Epithelial cell of proximal tubule (primary cell): ENCODE data around the gene PTPN9. TPM values are rescaled to one million over a fixed set of nuclear protein-coding genes. Genes with fewer than 3 reads are reported as not detected.

Experiments used
- DNase-seq: peaks from one replicate; pipeline ENCODE4 v3.0.0-alpha.2; 2011; ENCODE audit warnings: low read depth
- H3K4me3 ChIP-seq: 2 replicates; pipeline ENCODE4 v1.5.1; 2011; ENCODE audit warnings: low read depth, mild to moderate bottlenecking, low read length
- CTCF ChIP-seq: conservative IDR thresholded peaks from 2 replicates; pipeline ENCODE4 v1.5.1; 2012; ENCODE audit warnings: low read depth, mild to moderate bottlenecking, low read length
- total RNA-seq: library from RNA; depleted of rRNA; stranded (reverse); fragments of >200 nt; gene quantifications from 2 replicates; pipeline ENCODE4 v1.2.3, GENCODE V29; 2015

Gene PTPN9
- total RNA-seq = 23.8 and 29.4 TPM in 2 replicates

- peak; percentile 37 for TF ChIP-seq CTCF
- peak within 1 kb of the TSS; percentile 99 for H3K4me3 ChIP-seq
- no peak for DNase-seq
These were observed at the start of gene PTPN9 for GRCh38 chr15:75578948-75579920. TSS of gene PTPN9 (minus strand) at chr15:75579315. CDS start at chr15:75578776, 539 bp downstream.

- peak within 1 kb of the TSS; percentile 99 for H3K4me3 ChIP-seq
- no peak for TF ChIP-seq CTCF
- no peak for DNase-seq
These were observed 46.6 kb upstream of the PTPN9 start, which contains the start of gene SNUPN for GRCh38 chr15:75625542-75626347. TSS of gene SNUPN (minus strand) at chr15:75625725. CDS start at chr15:75621051, 4,674 bp downstream.

GRCh38 chr15:75622505-75622904 is 43.4 kb upstream of the PTPN9 start:
- DNase-seq = no peak
- no peak for TF ChIP-seq CTCF
- H3K4me3 ChIP-seq = no peak overlapping the region

- TF ChIP-seq CTCF = no peak
- no peak for DNase-seq
- no peak overlapping the region for H3K4me3 ChIP-seq
These were observed 41.8 kb upstream of the PTPN9 start for GRCh38 chr15:75620841-75621391.

- no peak overlapping the region for H3K4me3 ChIP-seq
- TF ChIP-seq CTCF = no peak
- no peak for DNase-seq
These were observed 41.1 kb upstream of the PTPN9 start for GRCh38 chr15:75620058-75620820.

GRCh38 chr15:75616766-75617165 is 37.7 kb upstream of the PTPN9 start:
- DNase-seq = no peak
- H3K4me3 ChIP-seq = no peak overlapping the region
- no peak for TF ChIP-seq CTCF
